Activated CD8-positive, alpha-beta T cell treated with anti-CD3 and anti-CD28 coated beads for 36 hours (primary cell): Measurements from ENCODE around the gene MPND. TPM values are rescaled to one million over a fixed set of nuclear protein-coding genes. Genes with fewer than 3 reads are reported as not detected.
A peak's percentile ranks its signal among the peaks of the same experiment; 100 is the strongest.

Experiments used
- ATAC-seq: fragments of 200-7000 bp; cut with Tn5 transposase; one replicate; pipeline ENCODE4 v1.10.0; 2021; ENCODE audit warnings: mild to moderate bottlenecking, moderate library complexity
- CTCF ChIA-PET: fragments of 350-600 bp; sonication (Branson Sonifier 250); formaldehyde crosslinking; loops from one replicate; lab custom pipeline; 2021; ENCODE audit warnings: antibody characterized with exemption; lab: Charles Lee
- POLR2A ChIA-PET: fragments of 350-600 bp; sonication (Branson Sonifier 250); formaldehyde crosslinking; loops from one replicate; lab custom pipeline; 2021; ENCODE audit warnings: antibody characterized with exemption; lab: Charles Lee
- DNase-seq: peaks from one replicate; pipeline ENCODE4 v3.0.0-alpha.2; 2020
- H3K27ac Mint-ChIP-seq: one replicate; pipeline ENCODE4 v1.8.0; 2021; ENCODE audit warnings: mild to moderate bottlenecking, mixed read lengths
- H3K27me3 Mint-ChIP-seq: one replicate; pipeline ENCODE4 v1.8.0; 2021; ENCODE audit warnings: mixed read lengths
- H3K36me3 Mint-ChIP-seq: one replicate; pipeline ENCODE4 v1.8.0; 2021; ENCODE audit warnings: low read depth, mixed read lengths
- H3K4me1 Mint-ChIP-seq: one replicate; pipeline ENCODE4 v1.8.0; 2021; ENCODE audit warnings: low read depth, mixed read lengths
- H3K4me3 Mint-ChIP-seq: one replicate; pipeline ENCODE4 v1.8.0; 2021; ENCODE audit warnings: mild to moderate bottlenecking, moderate library complexity, mixed read lengths
- H3K9me3 Mint-ChIP-seq: one replicate; pipeline ENCODE4 v1.8.0; 2021; ENCODE audit warnings: mixed read lengths
- CTCF ChIP-seq: fragments of 200-600 bp; IDR thresholded peaks from one replicate; pipeline ENCODE4 v1.8.0; 2022; ENCODE audit warnings: antibody characterized with exemption, mild to moderate bottlenecking
- intact Hi-C: fragments of 100-400 bp; cut with micrococcal nuclease; formaldehyde crosslinking; loops from one replicate; pipeline ENCODE4 v1.10.0; 2022
- total RNA-seq, 2 experiments: library from RNA; stranded (reverse); gene quantifications; one replicate each; pipeline ENCODE4 v1.2.3, GENCODE V29; 2021

MPND gene
- total RNA-seq, 2 experiments from 2014 or later = 15.5 to 16.6 TPM

GRCh38 chr19:4379383-4380253, 36.3 kb downstream of the MPND start:
- DNase-seq (peak; percentile 82), ATAC-seq (peak; percentile 78)
- no peak for TF ChIP-seq CTCF
- Mint-ChIP-seq H3K4me3 (peak overlapping the region; percentile 71), H3K4me1 (peaks cover 60% of the 10 kb centered on the region), H3K27me3 (no peaks in the 10 kb centered on the region), H3K27ac (peak overlapping the region; percentile 87), H3K36me3 (peaks cover 16% of the 10 kb centered on the region), H3K9me3 (no peaks in the 10 kb centered on the region)
- intact Hi-C loops = no loop called here
- ChIA-PET POLR2A (interaction anchor here (0.6 to 2.0 kb wide), 8 partner anchors 9 to 265 kb away, joined by 3 to 7 read pairs (median 4); partner anchors contain the start of genes CHAF1A and SH3GL1), CTCF (interaction anchor here (0.6 to 3.3 kb wide), 8 partner anchors 9 to 113 kb away, joined by 3 to 15 read pairs (median 4); partner anchors contain the start of gene SH3GL1)

- Mint-ChIP-seq H3K4me3 (peak overlapping the region; percentile 71), H3K27ac (peak overlapping the region; percentile 87), H3K9me3 (no peaks in the 10 kb centered on the region), H3K27me3 (no peaks in the 10 kb centered on the region), H3K36me3 (peaks cover 16% of the 10 kb centered on the region), H3K4me1 (peaks cover 60% of the 10 kb centered on the region)
- peak; percentile 75 for DNase-seq
- intact Hi-C loops = no loop called here
- ChIA-PET CTCF (interaction anchor here (0.6 to 3.3 kb wide), 7 partner anchors 10 to 113 kb away, joined by 3 to 15 read pairs (median 4); partner anchors contain the start of gene SH3GL1), POLR2A (interaction anchor here (0.6 to 2.0 kb wide), 7 partner anchors 12 to 265 kb away, joined by 3 to 7 read pairs (median 4); partner anchors contain the start of genes CHAF1A and SH3GL1)
- no peak for TF ChIP-seq CTCF
- ATAC-seq = peak; percentile 63
These were observed 36.9 kb downstream of the MPND start for GRCh38 chr19:4380254-4380727.

- Mint-ChIP-seq H3K27ac (no peak overlapping the region), H3K4me1 (peaks cover 27% of the 10 kb centered on the region)
- POLR2A ChIA-PET = interaction anchor here (2.3 kb wide), 1 partner anchor 16 kb away, joined by 8 read pairs; no protein-coding TSS in a partner anchor
These were observed 42.1 kb downstream of the MPND start for GRCh38 chr19:4385291-4386040.

GRCh38 chr19:4386041-4386782, 42.9 kb downstream of the MPND start:
- DNase-seq = no peak
- Mint-ChIP-seq H3K36me3 (peaks cover 11% of the 10 kb centered on the region), H3K4me3 (no peak overlapping the region), H3K4me1 (peaks cover 25% of the 10 kb centered on the region), H3K27ac (no peak overlapping the region), H3K27me3 (no peaks in the 10 kb centered on the region), H3K9me3 (no peaks in the 10 kb centered on the region)
- no peak for TF ChIP-seq CTCF
- POLR2A ChIA-PET = interaction anchor here (2.3 kb wide), 1 partner anchor 16 kb away, joined by 8 read pairs; no protein-coding TSS in a partner anchor
- no peak for ATAC-seq
- intact Hi-C loops = no loop called here
- CTCF ChIA-PET = no interaction called here

More at GRCh38 chr19:4385291-4386040, 42.1 kb downstream of the MPND start:
- no peak for TF ChIP-seq CTCF
- ATAC-seq (no peak), DNase-seq (no peak)
- Mint-ChIP-seq H3K4me3 (no peak overlapping the region), H3K9me3 (no peaks in the 10 kb centered on the region), H3K27me3 (no peaks in the 10 kb centered on the region), H3K36me3 (peaks cover 11% of the 10 kb centered on the region)
- intact Hi-C loops = no loop called here
- CTCF ChIA-PET = interaction anchor here (0.9 kb wide), 1 partner anchor 33 kb away, joined by 5 read pairs; no protein-coding TSS in a partner anchor
